OCI-LY1 (cell line): ENCODE measurements around the gene RSRC2.
A peak's percentile ranks its signal among the peaks of the same experiment; 100 is the strongest.

Experiments used
- H2AFZ ChIP-seq: fragments of 200-600 bp; sonication (generic), shearing (Covaris generic); 2 replicates; pipeline ENCODE4 v1.6.0; 2014; ENCODE audit warnings: antibody characterized with exemption, mild to moderate bottlenecking, low read length
- H3F3A ChIP-seq: fragments of 200-600 bp; sonication (generic), shearing (Covaris generic); 2 replicates; pipeline ENCODE4 v1.6.0; 2014; ENCODE audit warnings: mild to moderate bottlenecking, antibody characterized with exemption, low read length, moderate library complexity; ENCODE audit not compliant: insufficient read depth
- H3K27ac ChIP-seq: fragments of 200-600 bp; sonication (generic); 2 replicates; pipeline ENCODE4 v1.5.1; 2014; ENCODE audit warnings: low read length, mixed run types, mild to moderate bottlenecking, low read depth; ENCODE audit not compliant: poor library complexity, severe bottlenecking
- H3K27me3 ChIP-seq: fragments of 200-600 bp; sonication (generic); 2 replicates; pipeline ENCODE4 v1.6.0; 2014; ENCODE audit warnings: antibody characterized with exemption, mild to moderate bottlenecking, low read length, moderate library complexity; ENCODE audit not compliant: insufficient read depth
- H3K36me3 ChIP-seq: fragments of 200-600 bp; sonication (generic); 2 replicates; pipeline ENCODE4 v1.6.1; 2014; ENCODE audit warnings: mild to moderate bottlenecking, antibody characterized with exemption, low read length, moderate library complexity, mixed read lengths; ENCODE audit not compliant: insufficient read depth
- H3K4me1 ChIP-seq: fragments of 200-600 bp; sonication (generic); 2 replicates; pipeline ENCODE4 v1.5.1; 2014; ENCODE audit warnings: mild to moderate bottlenecking, low read length, moderate library complexity; ENCODE audit not compliant: insufficient read depth, severe bottlenecking
- H3K4me2 ChIP-seq: fragments of 200-600 bp; sonication (generic), shearing (Covaris generic); 2 replicates; pipeline ENCODE4 v1.6.1; 2014; ENCODE audit warnings: low read length
- H3K4me3 ChIP-seq: fragments of 200-600 bp; sonication (generic); 2 replicates; pipeline ENCODE4 v1.5.1; 2014; ENCODE audit warnings: low read length, low read depth, mild to moderate bottlenecking, mixed read lengths; ENCODE audit not compliant: poor library complexity, severe bottlenecking
- H3K79me2 ChIP-seq: fragments of 200-600 bp; shearing (Covaris generic); 2 replicates; pipeline ENCODE4 v1.6.1; 2016; ENCODE audit warnings: mixed run types, low read length, mixed read lengths; ENCODE audit not compliant: insufficient read depth
- H3K9ac ChIP-seq: fragments of 200-600 bp; sonication (generic), shearing (Covaris generic); 2 replicates; pipeline ENCODE4 v1.6.1; 2014; ENCODE audit warnings: mild to moderate bottlenecking, low read length, mixed read lengths
- H3K9me2 ChIP-seq: fragments of 200-600 bp; sonication (generic), shearing (Covaris generic); 2 replicates; pipeline ENCODE4 v1.6.1; 2014; ENCODE audit warnings: low read depth, mild to moderate bottlenecking, low read length, mixed read lengths
- H3K9me3 ChIP-seq: fragments of 200-600 bp; shearing (Covaris generic); 2 replicates; pipeline ENCODE4 v1.6.1; 2014; ENCODE audit warnings: low read length, mixed read lengths
- H4K20me1 ChIP-seq: fragments of 200-600 bp; sonication (generic), shearing (Covaris generic); 2 replicates; pipeline ENCODE4 v1.6.0; 2016; ENCODE audit warnings: mild to moderate bottlenecking, low read length; ENCODE audit not compliant: insufficient read depth
- CTCF ChIP-seq: fragments of 200-600 bp; sonication (generic), shearing (Covaris generic); IDR thresholded peaks from 2 replicates; pipeline ENCODE4 v1.5.1; 2017; ENCODE audit warnings: mild to moderate bottlenecking, antibody characterized with exemption, low read length, moderate library complexity, mixed read lengths
- EZH2 ChIP-seq: fragments of 200-600 bp; sonication (generic), shearing (Covaris generic); IDR thresholded peaks from 2 replicates; pipeline ENCODE4 v1.8.0; 2017; ENCODE audit warnings: borderline replicate concordance, mixed run types, mild to moderate bottlenecking, antibody characterized with exemption, low read length, moderate library complexity, mixed read lengths

Gene RSRC2

DNA sequence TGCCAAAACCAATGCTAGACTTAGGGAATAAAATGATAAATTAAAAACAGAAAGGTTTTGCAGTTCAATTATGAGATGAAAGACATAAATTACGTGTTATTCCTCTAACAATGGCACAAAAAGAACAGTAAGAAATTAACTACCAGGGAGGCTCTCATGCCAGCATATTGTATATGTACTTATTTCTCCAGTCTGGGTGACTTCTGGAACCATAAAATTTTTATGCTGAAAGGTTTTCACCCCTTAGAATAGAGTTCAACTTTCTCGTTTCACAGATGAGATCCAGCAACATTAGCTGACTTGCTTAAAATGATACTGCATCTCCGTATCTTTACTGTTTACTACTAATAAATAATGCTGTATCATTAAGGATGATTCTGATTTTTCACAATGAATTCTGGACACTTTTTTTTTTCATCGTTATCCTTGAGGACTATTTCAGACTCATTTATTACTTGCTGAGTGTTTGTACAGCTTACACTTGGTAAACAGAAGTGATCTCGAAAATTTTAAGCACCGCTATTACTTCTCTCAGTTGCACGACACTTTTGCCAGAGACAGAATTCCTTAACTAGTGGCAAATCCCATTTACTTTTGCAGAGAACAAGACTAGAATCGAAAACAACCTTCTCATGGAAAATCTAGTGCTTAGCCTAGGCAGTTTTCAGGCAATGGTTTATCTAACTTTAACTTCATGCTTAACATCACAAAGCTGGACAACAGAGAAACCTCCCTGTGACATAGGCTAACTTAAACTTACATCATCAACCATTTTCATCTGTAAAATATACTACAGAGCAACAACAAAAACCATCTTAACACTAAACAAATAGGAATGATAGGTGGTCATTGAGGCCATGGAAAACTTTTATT, 2.7 kb downstream of the RSRC2 start:
- TF ChIP-seq EZH2 = no peak
- no peak for TF ChIP-seq CTCF
- H3K4me1 ChIP-seq = peaks cover 35% of the 10 kb centered on the region
- H3K27me3 ChIP-seq = no peaks in the 10 kb centered on the region
- peak overlapping the region; percentile 91 for H3K4me2 ChIP-seq
- no peaks in the 10 kb centered on the region for H4K20me1 ChIP-seq
- H3K36me3 ChIP-seq = peaks cover 77% of the 10 kb centered on the region
- H3K27ac ChIP-seq = no peak overlapping the region
- no peak overlapping the region for H2AFZ ChIP-seq
- peaks cover 86% of the 10 kb centered on the region for H3K79me2 ChIP-seq
- peak overlapping the region; percentile 97 for H3K4me3 ChIP-seq
- H3K9me2 ChIP-seq = no peaks in the 10 kb centered on the region
- no peaks in the 10 kb centered on the region for H3K9me3 ChIP-seq
- H3F3A ChIP-seq = no peaks in the 10 kb centered on the region
- peak overlapping the region; percentile 99 for H3K9ac ChIP-seq

GRCh38 chr12:122523280-122523679, 3.5 kb downstream of the RSRC2 start:
- Histone ChIP-seq H3K4me1 (peaks cover 27% of the 10 kb centered on the region), H3K9ac (peak overlapping the region; percentile 99; the same call in 1 of the 2 replicates), H3K36me3 (peaks cover 77% of the 10 kb centered on the region), H3F3A (no peaks in the 10 kb centered on the region), H3K9me2 (no peaks in the 10 kb centered on the region), H4K20me1 (no peaks in the 10 kb centered on the region), H2AFZ (no peak overlapping the region), H3K4me3 (peak overlapping the region; percentile 97), H3K27ac (no peak overlapping the region), H3K79me2 (peaks cover 85% of the 10 kb centered on the region), H3K9me3 (no peaks in the 10 kb centered on the region), H3K4me2 (peak overlapping the region; percentile 91), H3K27me3 (no peaks in the 10 kb centered on the region)
- TF ChIP-seq CTCF (no peak), EZH2 (no peak)

DNA sequence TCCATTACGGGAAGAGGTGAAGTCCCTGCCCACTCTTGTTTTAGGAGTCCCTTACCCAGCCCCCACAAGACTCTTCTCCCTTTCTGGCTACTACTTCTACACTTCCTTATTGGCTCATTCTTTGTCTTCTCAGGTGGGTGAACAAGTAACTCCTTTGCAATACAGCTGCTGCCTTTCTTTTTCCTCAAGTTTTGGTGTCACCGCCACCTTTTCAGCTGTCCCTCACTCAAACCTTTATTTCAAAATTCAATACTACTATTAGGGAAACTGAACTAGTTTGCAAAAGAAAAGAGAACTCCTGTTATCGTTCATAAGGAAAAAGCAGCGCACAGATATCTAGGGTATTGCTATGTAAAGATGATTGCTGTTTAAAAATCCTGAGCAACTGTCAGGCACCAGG, 6.1 kb downstream of the RSRC2 start:
- Histone ChIP-seq H2AFZ (no peak overlapping the region), H3K9me2 (no peaks in the 10 kb centered on the region), H3K9me3 (no peaks in the 10 kb centered on the region), H4K20me1 (no peaks in the 10 kb centered on the region), H3K79me2 (peaks cover 73% of the 10 kb centered on the region), H3K4me3 (no peak overlapping the region), H3K36me3 (peaks cover 97% of the 10 kb centered on the region), H3K27me3 (no peaks in the 10 kb centered on the region), H3K9ac (no peak overlapping the region), H3K4me1 (peaks cover 21% of the 10 kb centered on the region), H3F3A (no peaks in the 10 kb centered on the region; the same call in 1 of the 2 replicates), H3K27ac (no peak overlapping the region), H3K4me2 (no peak overlapping the region)
- no peak for TF ChIP-seq EZH2
- TF ChIP-seq CTCF = no peak
